GOT3 (cell line): ENCODE measurements around the gene MICAL2.

Source experiments
- DNase-seq: peaks from one replicate; lab custom pipeline; 2025; ENCODE audit warnings: mixed read lengths; lab: John Stamatoyannopoulos, UW

The MICAL2 gene

GRCh38 chr11:12287374-12288211, 177.2 kb downstream of the MICAL2 start:
- DNase-seq = peak; percentile 48

GRCh38 chr11:12288212-12288930, 178.0 kb downstream of the MICAL2 start:
- DNase-seq = peak; percentile 29

GRCh38 chr11:12288931-12289666, 178.7 kb downstream of the MICAL2 start:
- no peak for DNase-seq

- DNase-seq = no peak
Measured at GRCh38 chr11:12289667-12290476, 179.5 kb downstream of the MICAL2 start.

GRCh38 chr11:12290477-12290922, 180.1 kb downstream of the MICAL2 start:
- no peak for DNase-seq

- DNase-seq = no peak
Measured at GRCh38 chr11:12291313-12291712, 180.9 kb downstream of the MICAL2 start.

- no peak for DNase-seq
Measured at GRCh38 chr11:12291766-12292165, 181.4 kb downstream of the MICAL2 start.

GRCh38 chr11:12292766-12293165, 182.4 kb downstream of the MICAL2 start:
- DNase-seq = no peak

GRCh38 chr11:12293486-12293885, 183.1 kb downstream of the MICAL2 start:
- DNase-seq = no peak

GRCh38 chr11:12294613-12295012, 184.2 kb downstream of the MICAL2 start:
- DNase-seq = no peak

GRCh38 chr11:12295943-12296342, 185.6 kb downstream of the MICAL2 start:
- DNase-seq = no peak

GRCh38 chr11:12298610-12299009, 188.2 kb downstream of the MICAL2 start:
- DNase-seq = no peak

- no peak for DNase-seq
Measured at GRCh38 chr11:12301379-12301778, 191.0 kb downstream of the MICAL2 start.

GRCh38 chr11:12303421-12304149, 193.2 kb downstream of the MICAL2 start:
- DNase-seq = no peak

- no peak for DNase-seq
Measured at GRCh38 chr11:12306830-12307229, 196.4 kb downstream of the MICAL2 start.

GRCh38 chr11:12312132-12312531, 201.7 kb downstream of the MICAL2 start:
- DNase-seq = no peak
